HL-60 (cell line): Measurements from ENCODE around the gene NRIP1.

Source experiments
- GABPA ChIP-seq: IDR thresholded peaks from 2 replicates; pipeline ENCODE4 v1.6.1; 2012; ENCODE audit warnings: low read depth
- POLR2AphosphoS5 ChIP-seq: IDR thresholded peaks from 2 replicates; pipeline ENCODE4 v1.6.1; 2012; ENCODE audit warnings: low read depth
- SPI1 ChIP-seq: IDR thresholded peaks from 2 replicates; pipeline ENCODE4 v1.6.1; 2012; ENCODE audit warnings: low read depth, mild to moderate bottlenecking, borderline replicate concordance
- TF ChIP-seq, protein P1 (sequence below): IDR thresholded peaks from one replicate; pipeline ENCODE4 v1.5.1; 2011; ENCODE audit warnings: low read length, control low read depth, inconsistent platforms; ENCODE audit not compliant: insufficient read depth
- TF ChIP-seq, protein P2 (sequence below): IDR thresholded peaks from 2 replicates; pipeline ENCODE4 v1.6.1; 2012; ENCODE audit warnings: low read depth; ENCODE audit not compliant: insufficient replicate concordance

DNA sequence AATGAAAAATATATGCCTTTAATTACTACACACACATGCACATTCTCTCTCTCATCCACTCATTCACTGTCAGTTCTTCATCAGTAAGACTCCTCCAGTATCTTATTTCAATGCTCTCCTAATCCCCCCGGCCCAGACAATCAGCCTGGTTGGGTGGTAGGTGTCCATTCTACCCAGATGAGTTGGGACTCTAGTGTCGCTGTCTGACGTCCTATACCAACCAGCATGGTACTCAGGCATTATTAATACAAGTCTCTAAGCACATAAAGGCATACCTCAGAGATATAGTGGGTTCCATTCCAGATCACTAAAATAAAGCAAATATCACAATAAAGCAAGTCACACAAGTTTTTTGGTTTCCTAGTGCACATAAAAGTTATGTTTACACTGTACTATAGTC is 19.8 kb downstream of the NRIP1 start:
- TF ChIP-seq POLR2AphosphoS5 (no peak), GABPA (no peak), SPI1 (no peak)
- TF ChIP-seq, protein P1, sequence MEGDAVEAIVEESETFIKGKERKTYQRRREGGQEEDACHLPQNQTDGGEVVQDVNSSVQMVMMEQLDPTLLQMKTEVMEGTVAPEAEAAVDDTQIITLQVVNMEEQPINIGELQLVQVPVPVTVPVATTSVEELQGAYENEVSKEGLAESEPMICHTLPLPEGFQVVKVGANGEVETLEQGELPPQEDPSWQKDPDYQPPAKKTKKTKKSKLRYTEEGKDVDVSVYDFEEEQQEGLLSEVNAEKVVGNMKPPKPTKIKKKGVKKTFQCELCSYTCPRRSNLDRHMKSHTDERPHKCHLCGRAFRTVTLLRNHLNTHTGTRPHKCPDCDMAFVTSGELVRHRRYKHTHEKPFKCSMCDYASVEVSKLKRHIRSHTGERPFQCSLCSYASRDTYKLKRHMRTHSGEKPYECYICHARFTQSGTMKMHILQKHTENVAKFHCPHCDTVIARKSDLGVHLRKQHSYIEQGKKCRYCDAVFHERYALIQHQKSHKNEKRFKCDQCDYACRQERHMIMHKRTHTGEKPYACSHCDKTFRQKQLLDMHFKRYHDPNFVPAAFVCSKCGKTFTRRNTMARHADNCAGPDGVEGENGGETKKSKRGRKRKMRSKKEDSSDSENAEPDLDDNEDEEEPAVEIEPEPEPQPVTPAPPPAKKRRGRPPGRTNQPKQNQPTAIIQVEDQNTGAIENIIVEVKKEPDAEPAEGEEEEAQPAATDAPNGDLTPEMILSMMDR: no peak
- TF ChIP-seq, protein P2, sequence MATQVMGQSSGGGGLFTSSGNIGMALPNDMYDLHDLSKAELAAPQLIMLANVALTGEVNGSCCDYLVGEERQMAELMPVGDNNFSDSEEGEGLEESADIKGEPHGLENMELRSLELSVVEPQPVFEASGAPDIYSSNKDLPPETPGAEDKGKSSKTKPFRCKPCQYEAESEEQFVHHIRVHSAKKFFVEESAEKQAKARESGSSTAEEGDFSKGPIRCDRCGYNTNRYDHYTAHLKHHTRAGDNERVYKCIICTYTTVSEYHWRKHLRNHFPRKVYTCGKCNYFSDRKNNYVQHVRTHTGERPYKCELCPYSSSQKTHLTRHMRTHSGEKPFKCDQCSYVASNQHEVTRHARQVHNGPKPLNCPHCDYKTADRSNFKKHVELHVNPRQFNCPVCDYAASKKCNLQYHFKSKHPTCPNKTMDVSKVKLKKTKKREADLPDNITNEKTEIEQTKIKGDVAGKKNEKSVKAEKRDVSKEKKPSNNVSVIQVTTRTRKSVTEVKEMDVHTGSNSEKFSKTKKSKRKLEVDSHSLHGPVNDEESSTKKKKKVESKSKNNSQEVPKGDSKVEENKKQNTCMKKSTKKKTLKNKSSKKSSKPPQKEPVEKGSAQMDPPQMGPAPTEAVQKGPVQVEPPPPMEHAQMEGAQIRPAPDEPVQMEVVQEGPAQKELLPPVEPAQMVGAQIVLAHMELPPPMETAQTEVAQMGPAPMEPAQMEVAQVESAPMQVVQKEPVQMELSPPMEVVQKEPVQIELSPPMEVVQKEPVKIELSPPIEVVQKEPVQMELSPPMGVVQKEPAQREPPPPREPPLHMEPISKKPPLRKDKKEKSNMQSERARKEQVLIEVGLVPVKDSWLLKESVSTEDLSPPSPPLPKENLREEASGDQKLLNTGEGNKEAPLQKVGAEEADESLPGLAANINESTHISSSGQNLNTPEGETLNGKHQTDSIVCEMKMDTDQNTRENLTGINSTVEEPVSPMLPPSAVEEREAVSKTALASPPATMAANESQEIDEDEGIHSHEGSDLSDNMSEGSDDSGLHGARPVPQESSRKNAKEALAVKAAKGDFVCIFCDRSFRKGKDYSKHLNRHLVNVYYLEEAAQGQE: no peak
